ENCODE data around the gene PRKD2. TPM values are rescaled to one million over a fixed set of nuclear protein-coding genes. Genes with fewer than 3 reads are reported as not detected.

PRKD2 gene
- total RNA-seq, 1 experiment from 2014 or later, result 45.1 TPM

DNA sequence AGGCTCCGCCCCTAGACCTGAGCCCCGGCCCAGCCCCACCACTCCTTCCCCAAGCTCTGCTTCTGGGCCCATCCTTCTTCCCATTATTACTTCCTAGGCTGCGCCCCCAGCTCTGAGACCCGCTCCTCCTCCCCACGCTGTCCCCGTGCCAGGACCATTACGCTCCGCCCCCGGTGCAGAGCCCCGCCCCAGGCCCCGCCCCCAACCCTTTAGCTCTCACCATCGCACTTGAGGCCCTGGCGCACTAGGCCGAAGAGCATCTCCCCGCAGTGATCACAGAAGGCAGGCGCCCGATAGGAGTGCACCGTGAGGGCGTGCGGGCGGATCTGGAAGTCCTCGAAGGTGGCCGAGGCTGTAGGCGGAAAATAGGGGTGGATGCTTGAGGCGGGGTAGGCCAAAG, 6.2 kb downstream of the PRKD2 start:
- CTCF ChIA-PET, result no interaction called here
- TF ChIP-seq, protein P1, sequence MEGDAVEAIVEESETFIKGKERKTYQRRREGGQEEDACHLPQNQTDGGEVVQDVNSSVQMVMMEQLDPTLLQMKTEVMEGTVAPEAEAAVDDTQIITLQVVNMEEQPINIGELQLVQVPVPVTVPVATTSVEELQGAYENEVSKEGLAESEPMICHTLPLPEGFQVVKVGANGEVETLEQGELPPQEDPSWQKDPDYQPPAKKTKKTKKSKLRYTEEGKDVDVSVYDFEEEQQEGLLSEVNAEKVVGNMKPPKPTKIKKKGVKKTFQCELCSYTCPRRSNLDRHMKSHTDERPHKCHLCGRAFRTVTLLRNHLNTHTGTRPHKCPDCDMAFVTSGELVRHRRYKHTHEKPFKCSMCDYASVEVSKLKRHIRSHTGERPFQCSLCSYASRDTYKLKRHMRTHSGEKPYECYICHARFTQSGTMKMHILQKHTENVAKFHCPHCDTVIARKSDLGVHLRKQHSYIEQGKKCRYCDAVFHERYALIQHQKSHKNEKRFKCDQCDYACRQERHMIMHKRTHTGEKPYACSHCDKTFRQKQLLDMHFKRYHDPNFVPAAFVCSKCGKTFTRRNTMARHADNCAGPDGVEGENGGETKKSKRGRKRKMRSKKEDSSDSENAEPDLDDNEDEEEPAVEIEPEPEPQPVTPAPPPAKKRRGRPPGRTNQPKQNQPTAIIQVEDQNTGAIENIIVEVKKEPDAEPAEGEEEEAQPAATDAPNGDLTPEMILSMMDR (conservative IDR thresholded peaks at IDR 0.05; ENCODE audit: low read depth, low read length), result no peak
- TF ChIP-seq EZH2 (IDR thresholded peaks at IDR 0.05; ENCODE audit: borderline replicate concordance, low read depth, low read length, poor library complexity, severe bottlenecking), result no peak
- Histone ChIP-seq H3K27ac (ENCODE audit: low read depth, low read length, poor library complexity, severe bottlenecking) (no peak overlapping the region), H3K4me1 (ENCODE audit: insufficient read depth, low read length, poor library complexity, severe bottlenecking) (peaks cover 12% of the 10 kb centered on the region), H3K36me3 (ENCODE audit: insufficient read depth, low read length, poor library complexity, severe bottlenecking) (no peaks in the 10 kb centered on the region), H3K27me3 (replicated peaks; ENCODE audit: insufficient read depth, low read depth, low read length, poor library complexity) (no peaks in the 10 kb centered on the region), H3K4me3 (ENCODE audit: low read depth, low read length, poor library complexity, severe bottlenecking) (no peak overlapping the region), H3K9me3 (ENCODE audit: low read depth, low read length, poor library complexity, severe bottlenecking) (no peaks in the 10 kb centered on the region)
- DNase-seq (ENCODE audit: low spot score), result no peak
- no TSS peak for BruUV-seq (replicated peaks)
- intact Hi-C loops (cut with micrococcal nuclease; ENCODE audit: unreplicated experiment), result no loop called here
- POLR2A ChIA-PET (ENCODE audit: low non-redundant PET), result interaction anchor here (0.6 kb wide), 1 partner anchor 417 kb away, joined by 7 read pairs; no protein-coding TSS in a partner anchor

DNA sequence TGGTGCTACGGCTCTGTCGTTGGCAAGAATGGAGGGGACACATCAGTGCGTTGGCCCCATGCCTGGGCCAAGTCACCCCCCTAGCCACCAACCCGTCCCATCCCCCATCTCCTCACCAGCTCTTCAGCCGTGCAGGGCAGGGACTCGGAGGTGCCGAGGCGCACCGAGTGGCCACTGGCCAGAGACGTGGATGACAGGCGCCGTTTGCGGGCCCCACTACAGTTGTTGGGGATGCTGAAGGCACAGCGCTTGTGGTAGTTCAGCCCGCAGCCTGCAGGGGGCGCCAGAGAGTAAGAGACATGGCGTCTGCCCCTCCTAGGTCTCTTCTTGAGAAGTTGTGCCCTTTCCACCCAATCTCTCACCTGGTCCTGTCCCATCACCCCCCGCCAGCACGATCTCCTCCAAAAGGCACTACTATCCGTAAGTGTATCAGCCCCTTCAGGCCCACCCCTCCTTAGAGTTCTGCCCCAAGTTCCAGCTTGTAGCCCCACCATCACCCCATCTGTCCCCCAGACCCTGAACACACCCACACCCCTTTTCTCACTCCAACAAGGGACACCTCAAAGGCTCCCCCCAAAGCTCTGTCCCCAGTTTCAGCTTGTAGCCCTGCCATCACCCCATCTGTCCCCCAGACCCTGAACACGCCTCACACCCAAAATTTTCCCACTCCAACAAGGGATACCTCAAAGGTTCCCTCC, 12.4 kb downstream of the PRKD2 start:
- TF ChIP-seq, protein P1 (conservative IDR thresholded peaks at IDR 0.05; ENCODE audit: low read depth, low read length), result peak; percentile 96
- no peak for TF ChIP-seq EZH2 (IDR thresholded peaks at IDR 0.05; ENCODE audit: borderline replicate concordance, low read depth, low read length, poor library complexity, severe bottlenecking)
- DNase-seq (ENCODE audit: low spot score), result peak; percentile 70
- intact Hi-C loops (cut with micrococcal nuclease; ENCODE audit: unreplicated experiment), result no loop called here

DNA sequence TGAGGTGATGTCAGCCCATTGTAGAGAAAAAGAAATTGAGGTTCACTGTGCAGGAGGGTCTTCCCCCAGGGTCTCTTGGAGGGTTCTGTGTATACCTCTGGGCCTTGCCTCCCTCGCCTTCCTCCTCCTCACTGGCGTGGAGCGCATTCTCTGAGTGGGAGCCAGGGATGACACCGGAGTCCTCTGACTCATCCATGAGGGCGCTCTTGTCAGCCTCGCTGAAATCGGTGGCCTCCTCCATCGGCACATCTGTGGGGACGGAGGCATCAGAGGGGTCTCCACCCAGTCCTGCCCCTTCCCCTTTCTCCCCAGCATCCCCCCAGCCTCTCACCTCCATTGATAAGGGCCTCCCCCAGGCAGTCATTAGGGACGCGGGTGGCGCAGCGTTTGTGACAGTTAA, 16.2 kb downstream of the PRKD2 start:
- intact Hi-C loops (cut with micrococcal nuclease; ENCODE audit: unreplicated experiment), result no loop called here
- TF ChIP-seq, protein P1 (conservative IDR thresholded peaks at IDR 0.05; ENCODE audit: low read depth, low read length), result no peak
- no peak for TF ChIP-seq EZH2 (IDR thresholded peaks at IDR 0.05; ENCODE audit: borderline replicate concordance, low read depth, low read length, poor library complexity, severe bottlenecking)
- H3K27ac ChIP-seq (ENCODE audit: low read depth, low read length, poor library complexity, severe bottlenecking), result no peak overlapping the region
- ChIA-PET POLR2A (ENCODE audit: low non-redundant PET) (no interaction called here), CTCF (no interaction called here)
- BruUV-seq (replicated peaks), result no TSS peak
- no peak for DNase-seq (ENCODE audit: low spot score)
- H3K4me3 ChIP-seq (ENCODE audit: low read depth, low read length, poor library complexity, severe bottlenecking), result no peak overlapping the region
- no peaks in the 10 kb centered on the region for H3K9me3 ChIP-seq (ENCODE audit: low read depth, low read length, poor library complexity, severe bottlenecking)
- H3K4me1 ChIP-seq (ENCODE audit: insufficient read depth, low read length, poor library complexity, severe bottlenecking), result no peaks in the 10 kb centered on the region
- H3K36me3 ChIP-seq (ENCODE audit: insufficient read depth, low read length, poor library complexity, severe bottlenecking), result peaks cover 49% of the 10 kb centered on the region
- H3K27me3 ChIP-seq (replicated peaks; ENCODE audit: insufficient read depth, low read depth, low read length, poor library complexity), result no peaks in the 10 kb centered on the region

More for the DNA sequence above, 12.4 kb downstream of the PRKD2 start:
- no peaks in the 10 kb centered on the region for H3K4me1 ChIP-seq (ENCODE audit: insufficient read depth, low read length, poor library complexity, severe bottlenecking)
- H3K4me3 ChIP-seq (ENCODE audit: low read depth, low read length, poor library complexity, severe bottlenecking), result no peak overlapping the region
- H3K36me3 ChIP-seq (ENCODE audit: insufficient read depth, low read length, poor library complexity, severe bottlenecking), result peaks cover 34% of the 10 kb centered on the region
- no TSS peak for BruUV-seq (replicated peaks)
- H3K27ac ChIP-seq (ENCODE audit: low read depth, low read length, poor library complexity, severe bottlenecking), result no peak overlapping the region
- H3K27me3 ChIP-seq (replicated peaks; ENCODE audit: insufficient read depth, low read depth, low read length, poor library complexity), result no peaks in the 10 kb centered on the region
- no peaks in the 10 kb centered on the region for H3K9me3 ChIP-seq (ENCODE audit: low read depth, low read length, poor library complexity, severe bottlenecking)
- ChIA-PET CTCF (no interaction called here), POLR2A (ENCODE audit: low non-redundant PET) (no interaction called here)

Measured in A673 (cell line).